GM15510 (cell line): ENCODE data around the gene RPTOR.

Experiments used
- POLR2A ChIP-seq: IDR thresholded peaks from 3 replicates; pipeline ENCODE4 v1.6.1; 2011; ENCODE audit warnings: borderline replicate concordance; ENCODE audit not compliant: insufficient read length; ENCODE audit errors: extremely low read depth

Gene RPTOR

DNA sequence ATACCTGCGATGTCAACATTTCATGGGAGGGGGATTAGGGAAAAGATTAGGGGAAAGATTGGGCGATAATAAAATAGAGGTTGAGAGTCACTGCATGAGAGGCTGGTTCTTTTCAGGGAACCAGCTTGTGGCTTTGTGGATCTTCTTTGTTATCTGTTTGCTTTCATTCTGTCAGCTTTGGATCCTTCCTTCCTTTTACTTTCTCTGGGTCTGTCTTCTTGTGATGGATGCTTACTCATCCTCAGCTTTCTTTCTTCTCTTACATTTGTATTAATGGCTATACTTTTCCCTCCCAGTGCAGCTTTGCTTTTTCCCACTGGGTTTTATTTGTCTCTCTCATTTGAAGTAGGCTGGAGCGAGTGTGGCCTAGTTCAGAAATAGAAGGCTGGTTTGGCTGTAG, 47.1 kb downstream of the RPTOR start:
- TF ChIP-seq POLR2A, result no peak

GRCh38 chr17:80592243-80592642, 47.6 kb downstream of the RPTOR start:
- no peak for TF ChIP-seq POLR2A

- TF ChIP-seq POLR2A, result no peak
Observed at GRCh38 chr17:80593181-80593580, 48.5 kb downstream of the RPTOR start.

GRCh38 chr17:80594431-80595269, 50.0 kb downstream of the RPTOR start:
- TF ChIP-seq POLR2A, result no peak

GRCh38 chr17:80596760-80597608, 52.3 kb downstream of the RPTOR start:
- TF ChIP-seq POLR2A, result no peak

DNA sequence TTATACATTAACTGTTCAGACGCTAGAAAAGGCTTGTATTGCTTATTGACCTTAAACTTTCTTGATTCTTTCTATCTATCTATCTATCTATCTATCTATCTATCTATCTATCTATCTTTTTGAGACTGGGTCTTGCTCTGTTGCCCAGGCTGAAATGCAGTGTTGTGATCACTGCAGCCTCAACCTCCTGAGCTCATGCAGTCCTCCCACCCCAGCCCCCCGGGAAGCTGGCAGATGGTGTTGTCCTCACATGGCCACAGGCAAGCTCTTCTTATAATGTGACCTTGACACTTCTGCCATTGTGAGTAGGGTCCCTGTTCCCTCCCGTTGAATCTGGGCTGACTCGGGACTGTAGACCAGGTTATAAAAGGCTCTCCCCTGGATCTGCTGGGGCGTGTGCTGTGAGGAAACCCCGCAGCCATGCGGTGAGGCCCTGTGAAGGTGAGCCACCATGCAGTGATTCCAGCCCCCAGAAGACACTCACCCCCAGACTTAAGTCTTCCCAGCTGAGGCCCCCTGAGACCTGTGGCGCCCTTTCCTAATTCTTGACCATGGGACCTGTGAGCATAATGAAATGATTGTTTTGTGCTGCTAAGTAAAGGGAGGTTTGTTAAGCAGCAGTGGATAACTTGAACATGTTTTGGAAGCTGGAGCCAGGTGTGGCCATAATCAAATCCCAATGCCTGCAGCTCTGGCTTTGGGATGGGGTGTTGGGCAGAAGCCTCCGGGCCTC, 54.3 kb downstream of the RPTOR start:
- TF ChIP-seq POLR2A, result no peak

DNA sequence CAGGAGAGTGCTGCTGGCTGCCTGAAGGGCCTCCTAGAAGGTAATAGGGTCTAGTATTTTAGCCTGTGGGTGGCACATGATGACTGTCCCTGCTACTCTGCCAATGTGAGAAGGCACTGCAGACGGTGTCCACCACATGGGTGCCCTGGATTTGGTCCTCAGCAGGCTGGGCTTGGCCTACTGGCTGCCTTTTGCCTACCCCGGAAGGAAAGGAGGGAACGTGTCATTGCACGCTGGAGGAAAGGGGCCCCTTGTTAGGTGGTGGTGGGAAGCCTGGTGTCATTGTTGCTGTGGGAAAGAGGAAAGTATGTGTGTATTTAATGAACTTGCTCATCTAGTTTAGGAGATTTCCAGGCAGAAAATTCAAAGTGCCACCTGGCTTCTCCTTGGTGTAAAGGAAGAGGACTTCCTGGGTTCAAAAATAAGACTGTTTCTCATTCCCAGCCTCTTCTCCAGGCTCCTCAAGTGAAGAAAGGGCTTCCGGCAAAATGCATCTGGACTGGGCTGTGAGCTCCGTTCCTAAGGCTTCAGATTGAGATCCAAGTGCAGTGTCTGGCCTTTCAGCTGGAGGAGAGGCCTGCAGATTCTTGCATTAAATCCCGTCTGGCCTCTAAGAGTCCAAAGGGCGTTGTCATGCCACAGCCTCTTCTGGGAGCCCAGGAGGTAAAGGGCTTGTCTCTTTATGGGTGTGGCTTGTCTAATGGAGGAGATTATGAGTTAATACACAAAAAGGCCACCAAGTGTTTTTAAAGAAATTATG, 55.1 kb downstream of the RPTOR start:
- no peak for TF ChIP-seq POLR2A

GRCh38 chr17:80601146-80601545, 56.5 kb downstream of the RPTOR start:
- no peak for TF ChIP-seq POLR2A

DNA sequence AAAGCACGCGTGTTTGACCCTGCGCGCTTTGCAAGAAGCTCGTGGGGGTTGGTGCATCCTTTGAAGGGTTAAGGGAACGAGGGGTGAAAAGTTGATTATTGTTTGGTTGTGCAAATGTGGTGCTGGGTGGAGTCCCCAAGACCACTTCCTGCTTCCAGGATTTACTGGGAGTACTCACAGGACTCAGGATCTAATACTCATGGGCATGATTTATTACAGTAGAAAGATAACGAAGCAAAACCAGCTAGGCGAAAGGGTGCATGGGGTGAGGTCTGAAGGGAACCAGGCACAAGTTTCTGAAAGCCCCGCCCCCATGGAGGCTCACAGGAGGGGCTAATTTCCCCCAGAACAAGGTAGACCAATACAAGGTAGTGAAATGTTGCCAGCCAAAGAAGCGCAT, 58.8 kb downstream of the RPTOR start:
- no peak for TF ChIP-seq POLR2A

DNA sequence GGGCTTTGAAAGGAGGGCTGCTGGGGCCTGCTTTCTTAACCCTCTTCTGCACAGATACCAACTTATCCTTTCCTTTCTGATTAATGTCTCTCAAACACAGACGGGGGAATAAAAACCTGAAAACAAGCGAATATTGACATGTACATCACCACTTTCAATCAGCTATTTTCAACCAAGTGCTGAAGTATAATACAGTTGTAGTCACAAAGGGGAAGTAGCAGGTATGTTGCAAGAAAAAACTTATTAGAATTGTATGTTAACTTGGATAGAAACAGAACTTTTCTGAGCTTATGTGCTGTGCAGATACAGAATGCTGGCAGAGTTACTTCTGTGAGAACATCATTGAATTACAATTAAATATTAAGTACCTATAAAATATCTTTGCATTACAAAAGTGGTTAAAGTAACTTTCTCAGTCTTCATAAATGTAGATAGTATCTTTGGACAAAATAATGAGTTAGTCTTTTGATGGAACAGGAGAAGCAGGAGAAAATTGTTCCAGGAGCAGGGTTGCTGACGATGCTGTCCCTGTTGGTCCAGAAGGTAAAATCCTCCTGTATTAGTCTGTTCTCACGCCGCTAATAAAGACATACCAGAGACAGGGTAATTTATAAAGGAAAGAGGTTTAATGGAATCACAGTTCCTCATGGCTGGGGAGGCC, 59.5 kb downstream of the RPTOR start:
- TF ChIP-seq POLR2A, result no peak

- no peak for TF ChIP-seq POLR2A
Observed at GRCh38 chr17:80604670-80605010, 60.0 kb downstream of the RPTOR start.

GRCh38 chr17:80605326-80606066, 60.9 kb downstream of the RPTOR start:
- TF ChIP-seq POLR2A, result peak; percentile 14

DNA sequence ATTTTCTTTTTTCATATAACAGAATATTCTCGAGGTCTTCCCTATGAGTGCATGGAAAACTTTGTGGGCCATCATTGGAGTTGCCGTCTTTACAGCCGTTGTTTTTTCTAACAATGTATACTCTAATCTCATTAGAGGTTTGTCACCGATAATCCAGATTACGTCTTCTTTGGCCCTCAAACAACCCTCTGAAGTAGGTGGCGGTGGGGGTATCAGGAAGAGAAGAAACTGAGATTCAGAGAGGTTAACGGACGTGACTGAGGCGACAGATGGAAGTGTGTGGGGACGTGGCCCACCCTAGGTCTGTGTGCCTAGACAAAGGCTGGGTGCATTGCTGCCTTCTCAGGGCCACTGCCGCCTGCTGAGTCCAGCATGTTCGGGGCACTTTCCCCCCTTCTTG, 63.7 kb downstream of the RPTOR start:
- no peak for TF ChIP-seq POLR2A
